Measurements from ENCODE around the gene SSTR1.

GRCh38 chr14:38207377-38207735, 348 bp upstream of the SSTR1 start:
- no peak for TF ChIP-seq CTCF (conservative IDR thresholded peaks at IDR 0.05; ENCODE audit: low read length)
- no peak for TF ChIP-seq EZH2phosphoT487 (IDR thresholded peaks at IDR 0.05; ENCODE audit: borderline replicate concordance, low read depth, low read length)

Data from OCI-LY7 (cell line).